HL-60/S4 (cell line): ENCODE data around the gene NAPEPLD.
"Not testable (repeated sequence)": the region's sequence is repeated elsewhere in the genome, so short reads cannot be mapped to it uniquely, and the experiment has no call there.

Experiments used
- in situ Hi-C: fragments of 300-500 bp; cut with MboI; formaldehyde crosslinking; loops from 2 replicates; pipeline ENCODE4 v1.14.3; 2022; ENCODE audit warnings: low sequenced_read_pairs

Gene NAPEPLD

DNA sequence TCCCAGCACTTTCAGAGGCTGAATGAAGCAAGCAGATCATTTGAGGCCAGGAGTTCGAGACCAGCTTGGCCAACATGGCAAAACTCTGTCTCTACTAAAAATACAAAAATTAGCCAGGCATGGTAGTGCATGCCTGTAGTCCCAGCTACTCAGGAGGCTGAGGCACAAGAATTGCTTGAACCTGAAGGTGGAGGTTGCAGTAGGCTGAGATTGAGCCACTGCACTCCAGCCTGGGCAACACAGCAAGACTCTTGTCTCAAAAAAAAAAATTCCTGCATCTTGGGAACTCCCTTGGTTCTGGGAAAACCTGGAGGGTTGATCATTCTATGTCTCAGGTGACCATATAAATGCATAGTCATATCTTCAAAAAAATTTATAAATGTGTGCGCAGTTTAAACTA, 4.1 kb downstream of the NAPEPLD start:
- in situ Hi-C loops = not testable (repeated sequence)

DNA sequence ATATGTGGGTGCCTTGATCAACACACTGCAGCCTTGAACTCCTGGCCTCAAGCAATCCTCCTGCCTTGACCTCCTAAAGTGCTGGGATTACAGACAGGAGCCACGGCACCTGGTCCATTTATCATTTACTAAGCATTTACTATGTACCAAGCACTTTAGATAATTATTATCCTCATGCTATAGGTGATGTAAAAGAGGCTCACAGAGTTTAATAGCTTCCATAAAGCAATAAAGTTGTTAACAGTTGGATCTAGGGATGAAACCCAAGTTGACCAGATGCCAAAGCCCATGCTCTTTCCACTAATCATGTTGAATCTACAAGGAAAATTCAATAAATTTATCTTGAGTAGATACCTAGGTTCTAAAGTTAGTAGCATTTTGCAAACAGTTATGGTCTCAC, 5.0 kb downstream of the NAPEPLD start:
- in situ Hi-C loops = no loop called here

DNA sequence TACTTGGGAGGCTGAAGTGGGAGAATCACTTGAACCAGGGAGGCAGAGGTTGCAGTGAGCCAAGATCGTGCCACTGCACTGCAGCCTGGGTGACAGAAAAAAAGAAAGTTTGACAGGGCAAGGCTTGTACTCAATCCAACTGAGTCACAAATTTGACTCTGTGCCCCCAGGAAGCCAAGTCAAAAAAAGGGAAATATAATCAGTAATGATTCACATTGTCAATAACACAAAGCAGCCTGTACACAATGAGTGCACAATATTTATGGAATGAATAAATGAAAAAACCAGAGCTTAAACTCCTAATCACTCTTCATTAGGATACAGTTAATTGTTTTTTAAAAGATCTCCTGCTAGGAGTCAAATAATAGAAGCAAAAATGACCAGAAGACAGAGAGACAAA, 6.4 kb downstream of the NAPEPLD start:
- in situ Hi-C loops = no loop called here

DNA sequence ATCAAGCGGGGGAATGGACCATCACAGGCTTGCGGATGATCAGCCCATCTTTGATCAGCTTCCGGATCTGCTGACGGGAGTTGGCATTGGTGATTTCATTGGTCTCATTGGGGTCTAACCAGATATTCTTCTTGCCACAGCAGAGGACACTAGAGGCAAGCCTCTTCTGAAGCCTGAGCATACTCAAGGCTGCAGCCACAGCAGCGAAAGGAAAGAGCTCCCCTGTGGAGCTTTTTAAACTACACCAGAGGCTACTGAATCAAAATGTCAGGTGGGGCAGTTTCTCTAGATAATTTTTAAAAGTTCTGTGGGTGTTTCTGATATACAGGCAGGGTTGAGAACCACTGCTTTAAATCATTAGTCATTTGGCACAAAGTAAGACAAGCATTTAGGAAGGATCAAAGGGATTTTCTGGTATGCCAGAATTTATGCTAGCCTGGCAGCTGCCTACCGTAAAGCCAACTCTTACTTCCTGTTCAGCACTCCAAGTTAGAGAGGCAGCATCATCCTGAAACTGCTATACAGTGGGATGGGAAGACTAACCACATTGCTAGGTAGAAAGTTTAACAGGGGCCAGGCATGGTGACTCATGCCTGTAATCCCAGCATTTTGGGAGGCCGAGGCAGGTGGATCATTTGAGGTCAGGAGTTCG, 7.0 kb downstream of the NAPEPLD start:
- in situ Hi-C loops = no loop called here

DNA sequence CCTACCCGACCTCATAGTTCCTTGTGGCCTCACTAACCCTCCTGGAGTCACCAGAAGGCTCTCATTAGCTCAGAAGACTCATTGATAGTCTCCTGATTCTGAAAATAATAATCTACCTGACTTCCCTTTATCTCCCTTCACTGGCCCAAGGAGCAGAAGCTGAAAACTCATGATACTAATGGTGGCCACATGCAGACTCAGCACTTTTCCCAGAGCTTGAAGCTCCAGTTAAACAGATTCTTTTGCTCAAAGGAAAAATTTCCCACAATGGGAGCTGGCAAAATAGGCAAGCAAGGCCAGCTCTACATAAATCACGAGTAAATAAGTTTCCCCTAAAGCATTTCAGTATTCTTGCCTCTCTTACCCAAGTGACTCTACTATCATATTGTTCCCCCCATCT, 8.2 kb downstream of the NAPEPLD start:
- in situ Hi-C loops = no loop called here

DNA sequence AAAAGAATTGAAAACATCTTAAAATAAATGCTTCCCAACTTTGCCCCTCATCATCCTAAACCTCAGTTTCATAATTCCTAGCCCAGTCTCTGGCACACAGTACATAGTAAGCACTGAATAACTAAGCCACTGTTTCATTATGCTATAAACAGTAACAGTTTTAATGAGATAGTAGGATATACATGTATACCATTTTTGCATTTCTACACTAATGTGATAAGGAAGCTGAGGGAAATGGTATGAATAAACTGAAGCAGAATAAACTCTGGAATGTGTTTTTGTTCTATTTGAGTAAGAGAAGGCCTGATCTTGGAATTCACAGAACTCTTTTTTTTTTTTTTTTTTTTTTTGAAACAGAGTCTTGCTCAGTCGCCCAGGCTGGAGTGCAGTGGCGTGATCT, 8.8 kb downstream of the NAPEPLD start:
- in situ Hi-C loops = no loop called here

DNA sequence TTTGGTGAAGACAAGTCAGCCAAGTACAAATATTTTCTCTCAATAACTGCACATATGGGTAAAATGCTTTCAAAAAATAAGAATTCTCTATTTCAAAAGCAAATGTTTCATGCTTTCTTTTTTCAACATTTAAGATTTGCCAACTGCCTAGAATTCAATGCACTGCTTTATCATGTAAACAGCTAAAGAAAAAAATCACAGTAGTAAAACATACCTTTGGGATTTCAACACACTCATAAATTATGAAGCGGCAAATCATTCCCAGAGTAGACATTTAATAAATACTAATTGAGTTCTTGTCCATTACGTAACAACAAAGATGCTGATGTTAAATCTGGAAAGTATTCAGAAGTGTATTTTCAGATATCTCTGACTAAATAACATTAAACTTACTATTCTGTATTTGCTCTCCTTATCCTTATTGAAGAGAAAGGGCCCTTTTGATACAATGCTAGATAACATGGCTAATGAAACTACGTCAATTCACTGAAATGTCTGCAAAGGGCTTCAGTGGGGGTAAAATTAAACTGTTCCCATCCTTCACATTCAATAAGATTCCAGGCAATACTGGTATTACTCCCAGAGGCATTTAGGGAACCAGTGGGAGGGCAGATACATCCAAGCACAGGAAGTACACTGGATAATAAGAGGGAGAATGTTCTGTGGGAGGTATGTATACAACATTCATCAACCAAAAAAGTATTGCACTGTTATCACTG, 13.9 kb downstream of the NAPEPLD start:
- in situ Hi-C loops = no loop called here

DNA sequence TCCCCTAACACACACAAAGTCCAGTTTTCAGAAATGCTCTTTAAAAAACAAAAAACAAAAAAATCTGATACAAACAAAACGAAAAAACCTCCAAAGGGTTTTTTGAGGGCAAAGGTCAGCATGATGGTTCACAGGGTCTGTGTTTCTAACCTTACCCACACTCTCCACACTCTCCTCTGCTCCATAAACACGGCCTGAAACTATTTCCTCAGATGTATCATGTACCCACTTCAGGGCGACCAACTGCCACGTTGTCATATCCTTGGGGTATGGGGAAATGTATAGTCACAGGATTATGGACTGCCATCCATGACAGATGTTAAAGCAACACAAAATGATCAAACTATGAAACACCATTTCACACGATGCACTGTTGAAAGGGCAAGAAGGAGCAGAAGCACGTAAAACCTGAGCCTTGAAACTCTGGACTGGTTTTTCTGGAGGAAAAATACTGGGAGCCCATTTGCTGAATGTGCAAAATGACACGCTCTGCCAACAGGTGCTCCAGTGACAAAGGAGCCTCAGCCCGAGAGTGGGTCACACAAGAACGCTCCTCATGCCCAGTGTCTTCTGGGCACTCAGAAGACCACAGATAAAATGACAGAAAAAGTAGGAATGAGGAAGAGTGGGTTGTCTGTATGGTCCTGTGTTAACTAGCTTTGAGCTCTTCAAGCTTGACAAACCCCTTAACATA, 15.8 kb downstream of the NAPEPLD start:
- in situ Hi-C loops = no loop called here

DNA sequence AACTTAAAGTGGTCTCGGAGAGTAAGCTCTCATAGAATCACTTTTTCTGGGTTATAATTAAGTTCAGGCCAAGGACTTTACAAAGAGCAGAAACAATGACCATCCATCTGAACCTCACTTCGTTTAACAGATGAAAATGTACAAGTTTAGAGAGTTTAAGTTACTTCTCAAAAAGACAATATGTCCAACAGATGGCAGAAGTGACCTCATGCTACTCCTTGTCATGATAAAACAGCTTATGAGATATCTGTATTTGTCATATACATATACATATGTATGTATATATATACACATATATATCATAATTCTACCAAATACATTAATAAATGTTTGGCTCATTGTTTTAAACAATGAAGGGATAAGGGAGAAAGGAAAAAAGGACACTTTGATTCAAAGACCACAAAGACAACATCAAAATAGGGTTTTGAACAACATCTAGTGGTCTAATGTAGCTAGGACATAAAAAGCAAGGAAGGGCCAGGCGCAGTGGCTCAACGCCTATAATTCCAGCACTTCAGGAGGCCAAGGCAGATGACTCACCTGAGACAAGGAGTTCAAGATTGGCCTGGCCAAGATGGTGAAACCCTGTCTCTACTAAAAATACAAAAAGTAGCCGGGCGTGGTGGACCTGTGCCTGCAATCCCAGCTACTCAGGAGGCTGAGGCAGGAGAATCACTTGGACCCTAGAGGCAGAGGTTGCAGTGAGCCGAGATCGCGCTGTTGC, 17.8 kb downstream of the NAPEPLD start:
- in situ Hi-C loops = no loop called here

DNA sequence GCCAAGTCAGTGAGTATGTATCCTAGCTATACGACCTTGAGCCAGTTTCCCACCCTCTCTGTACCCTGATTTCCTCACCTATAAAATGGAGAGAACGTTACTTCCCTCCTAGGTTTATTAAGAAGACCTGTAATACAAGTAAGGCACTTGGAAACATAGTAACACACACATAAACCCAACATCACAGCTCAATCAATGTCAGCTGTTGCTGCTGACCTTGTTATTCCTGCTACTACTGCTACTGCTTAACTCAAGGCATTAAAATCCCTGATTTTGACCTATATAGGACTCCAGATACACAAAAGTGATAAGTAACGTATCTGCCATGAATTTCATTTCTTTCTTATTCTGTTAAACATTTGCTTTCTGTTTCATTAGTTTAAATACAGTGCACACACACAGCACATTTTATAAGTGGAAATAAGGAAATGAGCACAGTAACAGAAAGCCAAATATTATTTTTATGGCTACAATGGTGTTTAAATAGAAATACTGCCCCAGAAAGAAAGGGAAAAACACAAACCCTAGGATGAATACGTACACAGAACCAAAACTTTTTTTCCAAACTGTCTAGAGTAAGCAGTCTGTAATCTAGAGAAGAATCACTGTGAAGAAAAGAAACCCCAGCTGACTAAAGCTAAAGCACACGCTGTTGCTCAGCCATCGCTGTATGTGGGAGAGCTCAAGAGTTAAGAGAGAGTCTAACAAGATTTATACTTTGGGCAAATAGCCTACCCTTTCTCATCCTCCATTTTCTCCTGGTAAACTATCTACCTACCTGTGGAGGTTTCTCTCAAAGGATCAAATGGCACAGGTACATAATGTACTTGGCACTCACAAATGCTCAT, 19.0 kb downstream of the NAPEPLD start:
- in situ Hi-C loops = no loop called here

DNA sequence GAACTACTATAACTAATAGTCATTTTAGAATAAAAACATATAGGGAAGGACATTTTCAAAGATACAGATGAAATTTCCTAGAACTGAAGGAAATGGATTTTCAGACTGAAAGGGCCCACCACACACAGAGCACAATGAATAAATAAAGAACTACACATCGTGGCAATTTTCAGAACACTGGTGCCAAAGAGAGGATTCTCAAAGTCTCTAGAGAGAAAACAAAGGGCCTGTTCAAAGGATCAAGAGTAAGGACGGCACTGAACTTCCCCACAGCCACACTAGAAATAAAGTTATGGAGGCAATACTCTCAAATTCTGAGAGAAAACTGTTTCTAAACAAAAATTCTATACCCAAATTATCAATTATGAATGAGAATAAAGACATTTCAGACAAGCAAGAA, 21.9 kb downstream of the NAPEPLD start:
- in situ Hi-C loops = no loop called here

DNA sequence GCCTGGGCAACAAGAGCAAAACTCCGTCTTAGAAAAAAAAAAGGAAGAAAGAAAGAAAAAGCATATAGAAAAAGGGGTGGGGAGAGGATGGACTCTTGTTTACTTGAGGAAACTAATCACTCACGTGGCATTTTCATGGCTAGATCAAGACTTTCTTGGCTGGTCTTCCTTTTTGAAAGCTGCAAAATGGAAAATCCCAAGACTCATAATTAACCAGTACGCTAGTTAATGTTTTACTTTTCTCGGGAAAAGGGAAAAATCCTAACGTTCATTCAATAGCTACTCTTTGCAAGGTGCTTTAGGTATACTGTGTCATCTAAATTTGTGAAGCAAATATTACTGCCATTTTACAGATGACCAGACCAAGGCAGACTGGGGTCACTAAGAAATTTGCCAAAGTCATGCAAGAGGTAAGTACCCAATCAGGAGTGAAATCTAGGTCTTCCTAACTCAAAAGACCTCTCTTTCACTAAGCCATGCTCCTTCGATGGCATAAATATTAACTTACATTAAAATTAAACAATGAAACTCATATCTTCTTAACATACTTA, 24.4 kb downstream of the NAPEPLD start:
- in situ Hi-C loops = no loop called here

DNA sequence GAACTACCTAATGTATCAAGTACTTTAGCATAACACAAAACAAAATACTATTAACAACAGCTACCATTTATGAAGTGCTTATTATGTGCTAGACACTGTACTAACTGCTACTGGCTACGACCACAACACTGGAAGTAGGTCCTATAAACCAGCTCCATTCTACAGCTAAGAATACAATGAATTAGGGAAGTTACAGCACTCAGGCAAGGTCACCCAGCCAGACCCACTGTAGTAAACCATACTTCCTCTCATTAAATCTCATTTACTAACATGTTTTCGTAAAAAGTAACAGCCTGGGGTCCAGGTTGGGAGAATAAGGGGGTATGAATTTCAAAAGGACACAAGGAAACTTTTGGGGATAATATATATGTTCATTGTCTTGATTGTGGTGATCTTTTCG, 25.4 kb downstream of the NAPEPLD start:
- in situ Hi-C loops = no loop called here

DNA sequence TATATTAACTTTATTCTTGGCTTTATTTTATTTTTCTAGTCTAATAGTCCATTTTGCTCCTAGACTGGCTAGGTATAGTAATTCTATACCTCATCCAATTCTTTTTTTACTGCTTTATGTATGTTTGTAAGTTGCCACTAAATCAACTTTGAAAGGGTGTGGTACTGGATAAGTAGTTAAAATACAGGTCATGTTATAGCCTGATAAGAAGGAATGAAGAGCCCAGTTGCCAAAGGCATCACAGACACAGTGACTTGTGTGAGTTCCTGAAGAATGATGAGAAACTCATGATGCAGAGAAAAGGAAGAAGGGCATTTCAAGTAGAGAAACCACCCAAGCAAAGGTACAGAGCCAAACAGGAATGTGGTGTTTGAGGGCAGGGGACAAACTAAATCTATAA, 27.3 kb downstream of the NAPEPLD start:
- in situ Hi-C loops = no loop called here

DNA sequence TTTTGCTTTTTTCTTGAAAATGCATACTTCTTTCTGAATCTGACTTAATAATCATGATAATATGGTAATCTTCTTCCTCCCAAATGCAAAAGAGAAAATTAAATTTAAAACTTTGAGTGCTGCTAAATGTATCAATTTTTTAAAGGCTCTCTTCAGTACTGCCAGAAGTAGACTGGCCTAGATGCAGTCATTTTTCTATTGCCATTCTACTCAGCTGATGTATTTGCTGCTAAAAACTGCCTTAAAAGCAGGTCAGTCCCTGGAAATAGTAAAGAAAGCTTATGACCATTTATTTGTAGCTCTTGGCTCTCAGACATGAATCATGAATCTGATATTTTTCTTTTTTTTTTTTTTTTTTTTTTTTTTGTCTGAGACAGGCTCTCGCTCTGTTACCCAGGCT, 28.5 kb downstream of the NAPEPLD start:
- in situ Hi-C loops = no loop called here

DNA sequence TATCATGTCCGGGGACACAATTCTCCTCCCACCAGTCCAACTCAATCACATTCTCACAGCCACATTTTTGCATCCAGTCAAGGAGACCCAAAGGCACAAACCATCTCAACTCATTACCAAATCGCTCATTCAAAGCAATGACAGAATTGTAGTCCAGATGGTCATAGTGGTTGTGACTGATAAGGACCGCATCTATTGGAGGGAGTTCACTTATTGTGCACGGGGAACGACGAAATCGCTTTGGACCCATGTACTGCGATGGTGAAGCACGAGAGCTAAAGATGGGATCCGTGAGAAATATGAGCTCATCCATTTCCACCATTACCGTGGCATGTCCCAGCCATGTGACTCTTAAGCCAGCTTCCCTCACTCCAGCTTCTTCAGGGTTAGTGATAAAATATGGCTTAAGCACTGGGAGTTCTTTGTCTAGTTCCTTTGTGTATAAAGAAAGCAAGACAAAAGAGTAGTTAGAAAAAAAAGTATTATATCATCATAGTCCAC, 29.1 kb downstream of the NAPEPLD start:
- in situ Hi-C loops = no loop called here

DNA sequence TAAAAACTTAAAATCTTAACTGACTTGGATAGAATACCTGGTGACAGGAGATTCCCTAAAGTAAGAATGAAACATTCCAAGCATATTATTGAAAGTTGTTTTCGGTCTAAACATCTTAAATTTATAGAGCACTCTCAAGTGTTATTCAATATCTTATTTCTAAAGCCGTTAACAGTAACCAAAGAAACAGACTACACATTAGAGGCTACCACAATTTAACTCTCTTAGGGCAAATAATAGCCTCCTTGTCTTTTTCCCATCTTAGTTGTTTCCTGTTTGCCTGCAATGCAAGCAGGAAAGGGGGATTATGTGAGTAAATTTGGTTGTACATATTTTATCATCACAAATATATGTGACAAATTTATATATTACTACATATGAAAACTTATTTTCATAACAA, 31.4 kb downstream of the NAPEPLD start:
- in situ Hi-C loops = no loop called here

DNA sequence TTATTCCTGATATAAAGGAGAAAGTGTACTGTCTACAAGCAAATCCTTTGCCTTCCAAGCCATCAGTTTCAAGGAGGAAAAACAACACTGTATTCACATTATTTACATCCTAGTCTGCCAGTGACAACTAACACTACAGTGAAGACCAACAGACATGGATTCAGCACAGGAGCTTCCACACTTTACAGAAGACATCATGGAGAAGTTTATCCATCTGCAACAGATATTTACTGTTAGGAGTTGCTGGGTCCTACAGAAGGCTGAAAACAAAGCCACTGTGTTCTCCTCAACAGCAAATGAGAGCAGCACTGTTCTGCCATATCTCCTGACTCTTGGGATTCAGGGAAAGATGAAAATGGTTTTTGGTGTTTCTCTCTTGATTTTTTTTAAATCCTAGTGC, 31.9 kb downstream of the NAPEPLD start:
- in situ Hi-C loops = no loop called here

DNA sequence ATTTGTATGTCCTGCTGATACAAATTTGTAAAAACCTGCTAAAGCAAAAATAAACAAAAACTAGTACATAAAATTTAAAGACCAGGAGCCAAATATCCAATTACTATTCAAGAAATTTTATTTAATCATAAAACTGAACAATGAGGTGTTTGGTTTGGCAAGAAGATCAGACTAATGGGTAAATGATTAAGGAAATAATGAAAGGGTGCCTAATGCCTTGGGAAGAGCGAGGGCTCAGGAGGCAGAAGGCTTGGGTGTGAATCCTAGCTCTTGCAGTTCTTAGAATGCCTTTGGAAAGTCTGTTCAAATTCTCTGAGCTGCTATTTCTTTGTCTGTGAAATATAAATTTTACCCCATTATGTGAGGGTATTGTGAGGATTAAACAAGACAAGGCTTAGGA, 32.4 kb downstream of the NAPEPLD start:
- in situ Hi-C loops = no loop called here

DNA sequence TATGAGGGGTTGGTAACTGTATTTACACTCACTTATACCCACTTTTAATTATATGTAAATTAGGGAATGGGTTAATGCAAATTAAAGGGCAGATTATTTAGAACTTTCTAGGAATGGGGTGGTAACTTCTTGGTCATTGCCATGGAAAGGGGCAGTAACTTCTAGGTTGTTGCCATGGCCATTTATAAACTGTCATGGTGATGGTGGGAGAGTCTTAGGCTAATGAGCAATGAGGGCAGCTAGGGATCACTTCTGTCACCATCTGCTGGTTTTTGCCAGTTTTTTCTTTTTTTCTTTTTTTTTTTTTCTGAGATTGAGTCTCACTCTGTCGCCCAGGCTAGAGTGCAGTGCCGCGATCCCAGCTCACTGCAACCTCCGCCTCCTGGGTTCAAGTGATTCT, 33.1 kb downstream of the NAPEPLD start:
- in situ Hi-C loops = no loop called here
